ENCODE data around the gene SNAPIN. TPM values are rescaled to one million over a fixed set of nuclear protein-coding genes. Genes with fewer than 3 reads are reported as not detected.
"Not testable (repeated sequence)": the region's sequence is repeated elsewhere in the genome, so short reads cannot be mapped to it uniquely, and the experiment has no call there.

SNAPIN gene
- total RNA-seq, 1 experiment from 2014 or later = 34.1 TPM

- peaks cover 20% of the 10 kb centered on the region for H3K4me1 Mint-ChIP-seq (ENCODE audit: low read depth, unreplicated experiment)
- Histone ChIP-seq H3K4me1 (peaks cover 8% of the 10 kb centered on the region), H3K4me3 (ENCODE audit: low read depth, low read length) (no peak overlapping the region), H3K36me3 (ENCODE audit: control insufficient read depth, insufficient read depth, low read length) (peaks cover 4% of the 10 kb centered on the region), H3K27me3 (replicated peaks; ENCODE audit: control insufficient read depth, insufficient read depth, low read length) (no peaks in the 10 kb centered on the region), H3K9me3 (no peaks in the 10 kb centered on the region)
- intact Hi-C loops (cut with micrococcal nuclease; ENCODE audit: unreplicated experiment) = no loop called here
- no peaks in the 10 kb centered on the region for H3K27me3 Mint-ChIP-seq (ENCODE audit: insufficient read depth, unreplicated experiment)
- POLR2A ChIA-PET = no interaction called here
- no peak for TF ChIP-seq CTCF (IDR thresholded peaks at IDR 0.05; ENCODE audit: insufficient read depth in 1 of 2, low read depth in 1 of 2, low read length in 1 of 2, severe bottlenecking in 1 of 2, unreplicated experiment in 1 of 2)
- H3K36me3 Mint-ChIP-seq (ENCODE audit: insufficient read depth, unreplicated experiment) = peaks cover 74% of the 10 kb centered on the region
- no TSS peak for BruUV-seq (replicated peaks)
- CTCF ChIA-PET = no interaction called here
- peak overlapping the region; percentile 49 for H3K4me3 Mint-ChIP-seq (ENCODE audit: unreplicated experiment)
- DNase-seq = no peak
- H3K27ac Mint-ChIP-seq (ENCODE audit: unreplicated experiment) = no peak overlapping the region
- H3K9me3 Mint-ChIP-seq (ENCODE audit: unreplicated experiment) = peaks cover 5% of the 10 kb centered on the region
Measured at GRCh38 chr1:153636312-153636711, 22.2 kb upstream of the SNAPIN start.

GRCh38 chr1:153638261-153638660 is 20.2 kb upstream of the SNAPIN start:
- Mint-ChIP-seq H3K36me3 (ENCODE audit: insufficient read depth, unreplicated experiment) (peaks cover 94% of the 10 kb centered on the region), H3K27me3 (ENCODE audit: insufficient read depth, unreplicated experiment) (no peaks in the 10 kb centered on the region), H3K4me3 (ENCODE audit: unreplicated experiment) (no peak overlapping the region), H3K27ac (ENCODE audit: unreplicated experiment) (no peak overlapping the region), H3K4me1 (ENCODE audit: low read depth, unreplicated experiment) (peaks cover 19% of the 10 kb centered on the region), H3K9me3 (ENCODE audit: unreplicated experiment) (no peaks in the 10 kb centered on the region)
- BruUV-seq (replicated peaks) = no TSS peak
- Histone ChIP-seq H3K4me1 (peaks cover 3% of the 10 kb centered on the region), H3K27me3 (replicated peaks; ENCODE audit: control insufficient read depth, insufficient read depth, low read length) (no peaks in the 10 kb centered on the region), H3K36me3 (ENCODE audit: control insufficient read depth, insufficient read depth, low read length) (peaks cover 7% of the 10 kb centered on the region), H3K9me3 (no peaks in the 10 kb centered on the region), H3K4me3 (ENCODE audit: low read depth, low read length) (no peak overlapping the region)
- ChIA-PET POLR2A (no interaction called here), CTCF (interaction anchor here (0.6 kb wide), 1 partner anchor 25 kb away, joined by 3 read pairs; the partner anchor contains the start of gene S100A16)
- DNase-seq = no peak
- intact Hi-C loops (cut with micrococcal nuclease; ENCODE audit: unreplicated experiment) = no loop called here
- TF ChIP-seq CTCF (IDR thresholded peaks at IDR 0.05; ENCODE audit: insufficient read depth in 1 of 2, low read depth in 1 of 2, low read length in 1 of 2, severe bottlenecking in 1 of 2, unreplicated experiment in 1 of 2) = no peak

- BruUV-seq (replicated peaks) = no TSS peak
Measured at GRCh38 chr1:153639280-153639679, 19.2 kb upstream of the SNAPIN start.

GRCh38 chr1:153640213-153640612 is 18.3 kb upstream of the SNAPIN start:
- H3K9me3 Mint-ChIP-seq (ENCODE audit: unreplicated experiment); DNase-seq; H3K27me3 Mint-ChIP-seq (ENCODE audit: insufficient read depth, unreplicated experiment); H3K4me1 ChIP-seq; H3K27me3 ChIP-seq (replicated peaks; ENCODE audit: control insufficient read depth, insufficient read depth, low read length); H3K4me3 ChIP-seq (ENCODE audit: low read depth, low read length); H3K27ac Mint-ChIP-seq (ENCODE audit: unreplicated experiment); BruUV-seq (replicated peaks); H3K9me3 ChIP-seq; intact Hi-C loops (cut with micrococcal nuclease; ENCODE audit: unreplicated experiment); H3K4me3 Mint-ChIP-seq (ENCODE audit: unreplicated experiment); CTCF ChIA-PET; H3K36me3 ChIP-seq (ENCODE audit: control insufficient read depth, insufficient read depth, low read length): not testable (repeated sequence)
- POLR2A ChIA-PET = interaction anchor here (1.1 kb wide), 1 partner anchor 13 kb away, joined by 4 read pairs; the partner anchor contains the start of gene S100A13
- Mint-ChIP-seq H3K36me3 (ENCODE audit: insufficient read depth, unreplicated experiment) (peaks cover 94% of the 10 kb centered on the region), H3K4me1 (ENCODE audit: low read depth, unreplicated experiment) (peaks cover 32% of the 10 kb centered on the region)

More at GRCh38 chr1:153639280-153639679, 19.2 kb upstream of the SNAPIN start:
- ChIA-PET POLR2A (interaction anchor here (0.6 kb wide), 1 partner anchor 295 kb away, joined by 3 read pairs; no protein-coding TSS in a partner anchor), CTCF (no interaction called here)
- H3K36me3 Mint-ChIP-seq (ENCODE audit: insufficient read depth, unreplicated experiment) = peaks cover 94% of the 10 kb centered on the region
- no peaks in the 10 kb centered on the region for H3K27me3 ChIP-seq (replicated peaks; ENCODE audit: control insufficient read depth, insufficient read depth, low read length)
- DNase-seq = no peak
- no peaks in the 10 kb centered on the region for H3K27me3 Mint-ChIP-seq (ENCODE audit: insufficient read depth, unreplicated experiment)
- intact Hi-C loops (cut with micrococcal nuclease; ENCODE audit: unreplicated experiment) = no loop called here
- H3K4me3 ChIP-seq (ENCODE audit: low read depth, low read length) = no peak overlapping the region
- no peaks in the 10 kb centered on the region for H3K9me3 Mint-ChIP-seq (ENCODE audit: unreplicated experiment)
- no peaks in the 10 kb centered on the region for H3K9me3 ChIP-seq
- H3K27ac Mint-ChIP-seq (ENCODE audit: unreplicated experiment) = no peak overlapping the region
- peaks cover 7% of the 10 kb centered on the region for H3K36me3 ChIP-seq (ENCODE audit: control insufficient read depth, insufficient read depth, low read length)
- TF ChIP-seq CTCF (IDR thresholded peaks at IDR 0.05; ENCODE audit: insufficient read depth in 1 of 2, low read depth in 1 of 2, low read length in 1 of 2, severe bottlenecking in 1 of 2, unreplicated experiment in 1 of 2) = no peak
- peaks cover 4% of the 10 kb centered on the region for H3K4me1 ChIP-seq
- peaks cover 29% of the 10 kb centered on the region for H3K4me1 Mint-ChIP-seq (ENCODE audit: low read depth, unreplicated experiment)
- H3K4me3 Mint-ChIP-seq (ENCODE audit: unreplicated experiment) = no peak overlapping the region
